ENCODE measurements around the gene EIF2B2.

- TF ChIP-seq POLR2AphosphoS5 (IDR thresholded peaks at IDR 0.05; ENCODE audit: low read depth, low read length) (no peak), POU2F2 (IDR thresholded peaks at IDR 0.05; ENCODE audit: low read depth, low read length) (no peak), POLR2A (IDR thresholded peaks at IDR 0.05; ENCODE audit: low read depth, low read length) (no peak)
These were observed 33.9 kb upstream of the EIF2B2 start for GRCh38 chr14:74968811-74969210.
